Stimulated activated CD8-positive, alpha-beta memory T cell treated with anti-CD3 and anti-CD28 coated beads, Interleukin-12 subunit alpha, Interleukin-12 subunit beta, amount 100 ng/mL, for 24 hours (primary cell): ENCODE data around the gene KLB.
"Not testable (repeated sequence)": the region's sequence is repeated elsewhere in the genome, so short reads cannot be mapped to it uniquely, and the experiment has no call there.

ENCODE experiments used
- DNase-seq: peaks from one replicate; pipeline ENCODE4 v3.0.0-alpha.2; 2020; ENCODE audit errors: extremely low read depth

The KLB gene

GRCh38 chr4:39406763-39407583, at the start of gene KLB:
Gene KLB (plus strand): TSS chr4:39406930. CDS start chr4:39406950, 20 bp downstream.
- no peak for DNase-seq

DNA sequence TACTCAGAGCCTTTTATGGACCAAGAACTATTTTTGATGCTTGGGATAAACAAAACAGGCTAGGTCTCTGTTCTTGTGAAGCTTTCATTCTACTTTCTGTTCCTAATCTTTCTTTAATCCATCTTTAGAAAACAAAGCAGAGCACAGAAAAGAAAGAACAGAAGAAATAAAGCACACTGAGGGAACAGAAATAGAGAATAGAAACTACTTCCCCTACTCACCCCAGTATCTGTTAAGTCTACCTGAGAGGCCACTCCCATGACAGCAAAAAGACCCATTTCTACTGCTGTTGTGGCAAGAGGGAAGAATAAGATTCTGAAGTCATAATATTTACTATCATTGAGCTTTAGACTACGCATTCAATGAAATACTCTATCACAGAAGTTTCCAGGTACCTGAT, 49.7 kb upstream of the KLB start:
- DNase-seq: no peak

- DNase-seq: not testable (repeated sequence)
These were observed 46.1 kb upstream of the KLB start for GRCh38 chr4:39360611-39361010.

GRCh38 chr4:39362827-39363226, 43.9 kb upstream of the KLB start:
- DNase-seq: no peak

DNA sequence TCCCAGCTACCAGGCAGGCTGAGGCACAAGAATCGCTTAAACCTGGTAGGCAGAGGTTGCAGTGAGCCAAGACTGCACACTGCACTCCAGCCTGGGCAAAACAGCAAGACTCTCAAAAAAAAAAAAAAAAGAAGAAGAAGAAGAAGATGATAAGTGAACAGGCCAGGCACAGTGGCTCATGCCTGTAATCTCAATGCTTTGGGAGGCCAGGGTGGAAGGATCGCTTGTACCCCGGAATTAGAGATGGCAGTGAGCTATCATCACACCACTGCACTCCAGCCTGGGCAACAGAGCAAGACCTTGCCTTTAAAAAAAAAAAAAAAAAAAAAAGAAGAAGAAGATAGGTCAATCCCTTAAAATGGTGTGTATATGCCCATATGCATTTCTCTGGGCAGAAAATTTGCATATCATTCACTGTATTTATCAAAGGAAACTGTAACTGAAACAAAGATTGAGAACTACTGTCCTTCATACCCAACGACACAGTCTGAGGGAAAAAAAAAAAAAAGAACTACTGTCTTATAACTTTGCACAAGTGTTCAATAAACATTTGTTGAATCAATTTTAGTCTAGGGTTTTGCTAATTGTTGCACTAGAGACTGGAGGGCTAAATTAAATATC, 42.8 kb upstream of the KLB start:
- DNase-seq: no peak

DNA sequence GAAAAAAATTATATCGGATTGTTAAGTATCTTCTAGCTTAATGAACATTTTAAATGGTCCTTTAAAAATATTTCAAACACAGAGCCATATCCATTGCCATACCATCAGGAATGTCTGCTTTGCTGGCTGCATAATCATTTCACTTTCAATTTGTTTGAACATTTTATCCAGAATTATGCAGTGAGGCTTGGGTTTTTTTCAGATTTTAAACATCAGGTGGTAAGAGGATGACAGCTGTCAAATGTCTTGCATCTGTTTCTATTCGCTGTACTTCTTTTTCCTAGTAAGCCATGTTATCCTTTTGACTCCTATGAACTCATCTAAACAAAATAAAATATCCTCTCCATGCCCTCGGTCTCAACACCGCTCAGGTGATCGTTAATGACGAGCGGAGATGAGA, 41.4 kb upstream of the KLB start:
- no peak for DNase-seq

- DNase-seq: peak; percentile 90
These were observed 40.6 kb upstream of the KLB start, which contains the start of gene RFC1 for GRCh38 chr4:39365830-39366771. Gene RFC1 (minus strand): TSS chr4:39366362. CDS start chr4:39366241, 121 bp downstream.

DNA sequence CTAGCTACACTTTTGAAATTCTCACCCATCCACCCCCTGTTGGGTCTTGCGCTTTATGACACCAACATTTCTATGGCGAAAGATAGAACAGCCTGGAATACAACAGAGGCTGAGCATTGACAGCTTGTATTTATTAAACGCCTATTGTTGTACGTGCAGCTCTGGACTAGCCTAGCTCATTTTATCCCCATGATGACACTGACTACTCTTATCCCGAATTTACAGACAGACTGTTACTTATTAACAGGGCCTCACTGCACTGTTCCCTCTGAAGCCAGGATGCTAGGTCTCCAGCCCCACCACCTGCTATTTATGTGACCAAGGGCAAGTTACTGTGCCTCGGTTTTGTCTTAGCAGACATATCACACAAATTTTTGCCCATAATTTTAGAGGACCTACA, 39.6 kb upstream of the KLB start:
- no peak for DNase-seq

GRCh38 chr4:39369301-39369700, 37.4 kb upstream of the KLB start:
- no peak for DNase-seq

- DNase-seq: not testable (repeated sequence)
These were observed 35.5 kb upstream of the KLB start for GRCh38 chr4:39371209-39371608.

GRCh38 chr4:39375478-39375877, 31.3 kb upstream of the KLB start:
- no peak for DNase-seq

GRCh38 chr4:39383690-39384089, 23.0 kb upstream of the KLB start:
- no peak for DNase-seq

GRCh38 chr4:39384563-39384962, 22.2 kb upstream of the KLB start:
- no peak for DNase-seq

- DNase-seq: no peak
These were observed 16.1 kb upstream of the KLB start for GRCh38 chr4:39390603-39391002.

DNA sequence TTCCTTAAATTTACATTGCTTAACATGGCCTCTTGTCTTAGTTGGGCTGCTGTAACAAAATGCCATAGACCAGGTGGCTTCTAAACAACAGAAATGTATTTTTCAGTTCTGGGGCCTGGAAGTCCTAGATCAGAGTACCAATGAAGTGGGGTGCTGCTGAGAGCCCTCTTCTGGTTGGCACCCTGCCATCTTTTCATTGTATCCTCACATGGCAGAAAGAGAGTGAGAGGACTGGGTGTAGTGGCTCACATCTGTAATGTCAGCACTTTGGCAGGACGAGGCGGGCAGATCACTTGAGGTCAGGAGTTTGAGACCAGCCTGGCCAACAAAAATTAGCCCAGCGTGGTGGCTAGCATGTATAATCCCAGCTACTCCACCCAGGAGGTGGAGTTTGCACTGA, 12.0 kb upstream of the KLB start:
- no peak for DNase-seq

DNA sequence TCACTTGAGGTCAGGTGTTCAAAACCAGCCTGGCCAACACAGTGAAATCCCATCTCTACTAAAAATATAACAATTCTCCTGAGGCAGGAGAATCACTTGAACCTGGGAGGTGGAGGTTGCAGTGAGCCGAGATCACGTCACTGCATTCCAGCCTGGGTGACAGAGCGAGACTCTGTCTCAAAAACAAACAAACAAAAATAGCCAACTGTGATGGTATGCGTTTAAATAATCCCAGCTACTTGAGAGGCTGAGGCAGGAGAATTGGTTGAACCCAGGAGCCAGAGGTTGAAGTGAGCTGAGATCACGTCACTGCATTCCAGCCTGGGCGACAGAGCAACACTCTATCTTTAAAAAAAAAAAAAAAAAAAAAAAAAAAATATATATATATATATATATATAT, 5.1 kb upstream of the KLB start:
- DNase-seq: not testable (repeated sequence)

- DNase-seq: no peak
These were observed 805 bp downstream of the KLB start for GRCh38 chr4:39407584-39407885.

GRCh38 chr4:39410415-39410814, 3.7 kb downstream of the KLB start:
- no peak for DNase-seq

DNA sequence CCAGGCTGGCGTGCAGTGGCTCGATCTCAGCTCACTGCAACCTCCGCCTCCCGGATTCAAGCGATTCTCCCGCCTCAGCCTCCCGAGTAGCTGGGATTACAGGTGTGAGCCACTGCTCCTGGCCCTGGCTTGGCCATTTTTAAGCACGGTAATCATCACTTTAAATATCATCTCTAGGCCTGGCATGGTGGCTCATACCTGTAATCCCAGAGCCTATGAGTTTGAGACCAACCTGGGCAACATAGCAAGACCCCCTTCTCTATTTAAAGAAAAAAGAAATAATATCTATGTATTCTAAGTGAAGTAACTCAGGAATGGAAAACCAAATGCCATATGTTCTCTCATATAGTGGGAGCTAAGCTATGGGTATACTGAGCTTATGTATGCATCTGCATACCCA, 4.8 kb downstream of the KLB start:
- DNase-seq: not testable (repeated sequence)

DNA sequence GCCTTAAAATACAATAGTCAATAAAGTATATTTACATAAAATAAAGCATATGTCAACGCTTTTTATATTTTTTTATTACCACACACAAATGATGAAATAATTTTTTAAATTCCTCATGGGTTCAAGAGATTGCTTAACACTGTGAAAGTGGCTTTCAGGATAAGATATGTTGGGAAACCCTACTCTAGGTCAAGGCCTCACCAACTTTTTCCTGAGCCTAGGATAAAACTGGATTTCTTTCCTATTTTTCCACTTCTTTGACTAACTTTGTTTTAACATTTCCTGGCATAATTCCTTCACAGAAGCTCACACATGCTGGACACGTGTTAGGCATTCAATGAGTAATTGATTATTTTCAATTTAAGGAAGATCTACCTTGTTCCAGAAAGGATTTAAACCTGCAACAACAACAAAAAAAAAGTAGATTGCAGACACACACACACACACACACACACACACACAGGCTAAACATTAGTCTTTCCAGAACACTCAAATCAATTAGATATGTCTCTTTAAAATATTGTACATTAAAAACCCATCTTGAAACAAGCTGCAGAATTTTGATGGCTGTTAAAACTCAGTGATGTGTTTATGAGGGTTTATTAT, 9.1 kb downstream of the KLB start:
- DNase-seq: no peak

- DNase-seq: no peak
These were observed 15.5 kb downstream of the KLB start for GRCh38 chr4:39422247-39422646.

- not testable (repeated sequence) for DNase-seq
These were observed 18.6 kb downstream of the KLB start for GRCh38 chr4:39425297-39425696.
